Adipose tissue (tissue), 3 donors: Measurements from ENCODE around the gene ALG1. TPM values are rescaled to one million over a fixed set of nuclear protein-coding genes. Genes with fewer than 3 reads are reported as not detected.

Source experiments
- H3K27ac ChIP-seq: one replicate; pipeline ENCODE4 v1.5.1; 2013; ENCODE audit warnings: low read depth, low read length
- WGBS, 3 donors: extraction: QIAGEN DNeasy Blood & Tissue Kit; methylation state at CpG; one replicate each; pipeline ENCODE4 v1.1.7; 2013; 5-methylcytosine and 5-hydroxymethylcytosine counted together
- polyA plus RNA-seq, 3 donors: library from polyadenylated mRNA; stranded (reverse); fragments of 200-250 nt; gene quantifications; one replicate each; pipeline ENCODE4 v1.2.3, GENCODE V29; 2013
- donor health status: healthy with polysubstance abuse.
- donor health status: Bipolar disorder and iron deficiency.
- donor health status: healthy.

The ALG1 gene
- 10 to 100 TPM in 2 of 3 donors, 1 to 10 TPM in 1; 8.8 to 18.3 (median 15.7) TPM for polyA plus RNA-seq

GRCh38 chr16:5071681-5072333, at the start of gene ALG1:
ALG1 (plus strand) TSS chr16:5071843; CDS start chr16:5071850, 7 bp downstream.
- WGBS, 3 donors: 0% methylated on average over 48 to 53 of the region's 53 CpGs
- H3K27ac ChIP-seq: no peak within 1 kb of the TSS

DNA sequence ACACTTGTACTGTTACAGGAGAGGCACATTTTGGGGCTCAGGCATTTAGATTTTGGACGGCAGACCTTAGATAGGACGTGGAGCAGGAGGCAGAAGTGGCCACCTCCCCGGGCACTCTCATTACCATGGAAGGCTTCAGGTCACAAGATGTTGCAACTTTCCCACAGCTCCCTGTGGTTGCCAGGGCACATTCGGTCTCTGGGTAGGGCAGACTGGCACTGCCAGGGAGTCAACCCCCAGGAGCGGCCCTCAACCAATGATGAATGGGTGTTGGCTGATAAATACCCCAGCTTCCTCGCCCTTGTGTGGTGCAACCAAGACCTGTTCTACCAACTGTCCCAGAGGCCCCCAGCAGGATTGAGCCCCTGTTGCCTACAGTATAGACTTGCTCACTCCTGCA, 49.1 kb upstream of the ALG1 start:
- H3K27ac ChIP-seq: no peak overlapping the region
- 71 to 76% (median 73%) methylated on average over 6 of the region's 6 CpGs for WGBS, 3 donors

GRCh38 chr16:5024632-5025031, 47.0 kb upstream of the ALG1 start:
- no peak overlapping the region for H3K27ac ChIP-seq
- 24 to 66% (median 59%) methylated on average over 4 of the region's 4 CpGs for WGBS, 3 donors

DNA sequence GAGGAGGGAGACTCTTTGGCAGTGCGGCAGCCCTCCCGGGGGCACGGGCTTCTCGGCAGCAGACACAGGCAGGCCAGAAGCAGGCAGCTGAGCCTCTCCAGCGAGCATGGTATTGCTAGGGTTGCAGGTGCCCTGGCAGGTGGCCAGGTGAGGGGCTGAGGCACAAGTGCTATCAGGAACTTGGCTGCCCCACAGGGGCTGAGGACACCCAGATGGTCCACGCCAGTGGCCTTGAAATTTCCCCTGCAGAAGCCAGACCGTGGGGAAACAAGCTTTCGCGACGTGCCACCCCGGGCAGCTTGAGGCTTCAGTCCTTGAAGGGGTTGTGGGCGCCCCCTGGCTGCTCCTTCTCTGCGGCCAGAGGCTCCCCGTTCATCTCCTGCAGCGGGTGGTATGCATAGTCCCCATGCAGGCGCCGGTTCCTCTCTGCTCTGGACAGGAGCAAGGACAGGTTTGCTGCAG, 46.4 kb upstream of the ALG1 start:
- no peak overlapping the region for H3K27ac ChIP-seq
- WGBS, 3 donors: 30 to 66% (median 55%) methylated on average over 17 of the region's 17 CpGs

DNA sequence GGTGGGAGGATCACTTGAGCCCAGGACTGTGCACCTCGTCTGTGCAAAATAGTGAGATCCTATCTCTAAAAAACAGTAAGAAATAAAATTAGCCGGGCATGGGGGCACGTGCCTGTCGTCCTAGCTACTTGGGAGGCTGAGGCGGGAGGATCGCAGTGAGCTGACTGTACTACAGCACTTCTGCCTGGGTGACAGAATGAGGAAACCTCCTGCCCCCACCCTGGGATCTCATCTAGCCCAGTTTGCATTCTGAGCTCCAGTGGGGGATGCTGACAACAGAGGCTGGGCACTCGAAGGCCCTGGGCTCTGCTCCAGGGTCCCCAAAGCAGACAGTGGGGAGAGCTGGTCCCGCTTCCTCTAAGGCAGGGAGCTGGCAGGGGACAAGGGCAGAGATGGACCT, 45.0 kb upstream of the ALG1 start:
- no peak overlapping the region for H3K27ac ChIP-seq
- 90 to 93% (median 93%) methylated on average over 8 of the region's 8 CpGs for WGBS, 3 donors

DNA sequence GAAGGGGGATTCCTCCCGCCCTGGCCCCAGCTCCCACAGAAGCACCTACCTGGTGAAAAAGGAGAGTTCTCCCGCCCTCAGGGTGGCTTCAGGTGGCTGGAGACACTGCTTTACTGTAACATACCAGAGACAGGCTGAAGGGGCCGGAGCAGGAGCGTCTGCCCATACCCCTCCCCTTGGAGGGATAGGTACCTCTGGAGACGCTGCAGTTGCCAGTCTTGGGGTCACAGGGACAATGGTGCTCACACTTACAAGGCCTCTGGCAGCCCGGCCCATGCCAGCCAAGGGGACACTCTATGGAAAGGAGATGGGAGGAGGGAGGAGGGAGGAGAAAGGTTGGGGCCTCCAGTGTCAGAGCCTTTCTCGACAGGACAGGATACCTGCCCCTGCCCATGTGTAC, 44.6 kb upstream of the ALG1 start:
- 89 to 92% (median 92%) methylated on average over 7 of the region's 7 CpGs for WGBS, 3 donors
- H3K27ac ChIP-seq: no peak overlapping the region

DNA sequence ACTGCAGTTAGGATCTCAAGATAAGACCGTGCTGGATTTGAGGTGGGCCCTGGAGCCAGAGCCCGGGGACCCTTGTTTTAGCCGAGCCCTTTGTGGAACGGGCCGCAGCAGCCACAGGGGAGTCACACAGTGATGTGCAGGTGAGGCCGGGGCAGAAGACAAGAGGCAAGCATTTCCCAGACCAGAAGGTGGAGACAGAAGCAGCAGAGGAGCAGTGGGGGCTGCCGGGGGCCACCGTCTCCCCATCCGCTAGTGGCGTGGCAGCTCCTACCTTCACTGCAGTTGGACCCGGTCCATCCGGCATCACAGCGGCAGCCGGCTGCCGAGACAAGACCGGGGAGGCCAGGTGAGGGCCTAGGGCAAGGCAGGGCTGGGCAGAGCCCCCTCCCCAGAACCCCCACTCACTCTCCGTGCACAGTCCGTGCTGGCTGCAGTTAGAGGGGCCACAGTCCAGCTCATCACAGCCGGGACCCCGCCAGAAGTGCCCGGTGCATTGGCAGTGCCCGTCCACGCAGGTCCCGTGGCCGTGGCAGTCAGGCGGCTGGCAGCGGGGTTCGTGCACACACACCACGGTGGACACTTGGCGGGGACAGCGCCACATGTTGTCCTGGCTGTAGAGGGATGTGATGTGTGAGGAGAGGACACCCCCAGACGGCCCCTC, 43.9 kb upstream of the ALG1 start:
- H3K27ac ChIP-seq: no peak overlapping the region

GRCh38 chr16:5028950-5029475, 42.6 kb upstream of the ALG1 start:
- WGBS, 3 donors: 88 to 93% (median 90%) methylated on average over 18 of the region's 18 CpGs
- H3K27ac ChIP-seq: no peak overlapping the region

More for the DNA sequence above, 43.9 kb upstream of the ALG1 start:
- WGBS, 3 donors: 91 to 95% (median 95%) methylated on average over 31 to 32 of the region's 32 CpGs

DNA sequence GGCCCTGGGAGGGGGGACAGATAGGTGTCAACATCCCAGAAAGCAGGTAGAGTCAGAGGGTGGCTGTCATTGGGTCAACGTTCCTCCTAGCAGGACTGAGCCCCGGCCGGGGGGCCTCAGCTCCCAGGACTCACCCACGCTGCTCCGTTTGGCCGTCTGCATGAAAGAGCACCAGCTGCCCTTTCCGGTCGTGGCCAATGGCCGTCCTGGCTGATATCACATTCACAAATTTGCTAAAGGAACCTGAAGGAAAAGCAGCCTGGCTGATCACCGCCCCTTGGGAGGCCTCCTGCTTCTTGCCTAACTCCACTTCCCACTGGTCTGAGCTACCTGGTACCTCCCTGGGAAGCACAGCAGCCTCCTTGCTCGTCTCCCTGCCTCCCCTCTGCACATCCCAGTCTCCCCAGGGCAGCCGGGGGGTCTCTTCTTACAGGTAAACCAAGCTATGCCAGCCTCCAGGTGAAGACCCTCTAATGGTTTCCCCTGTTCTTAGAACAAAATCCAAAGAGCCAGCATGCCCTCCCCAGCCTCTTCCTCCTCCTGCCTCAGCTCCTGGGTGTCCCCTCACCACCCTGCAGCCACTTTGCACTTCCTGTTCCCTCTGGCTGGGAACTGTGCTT, 41.3 kb upstream of the ALG1 start:
- 83 to 91% (median 86%) methylated on average over 12 of the region's 12 CpGs for WGBS, 3 donors

GRCh38 chr16:5031601-5032000, 40.0 kb upstream of the ALG1 start:
- H3K27ac ChIP-seq: no peak overlapping the region
- 87 to 90% (median 88%) methylated on average over 7 of the region's 7 CpGs for WGBS, 3 donors

More for the DNA sequence above, 41.3 kb upstream of the ALG1 start:
- H3K27ac ChIP-seq: no peak overlapping the region

DNA sequence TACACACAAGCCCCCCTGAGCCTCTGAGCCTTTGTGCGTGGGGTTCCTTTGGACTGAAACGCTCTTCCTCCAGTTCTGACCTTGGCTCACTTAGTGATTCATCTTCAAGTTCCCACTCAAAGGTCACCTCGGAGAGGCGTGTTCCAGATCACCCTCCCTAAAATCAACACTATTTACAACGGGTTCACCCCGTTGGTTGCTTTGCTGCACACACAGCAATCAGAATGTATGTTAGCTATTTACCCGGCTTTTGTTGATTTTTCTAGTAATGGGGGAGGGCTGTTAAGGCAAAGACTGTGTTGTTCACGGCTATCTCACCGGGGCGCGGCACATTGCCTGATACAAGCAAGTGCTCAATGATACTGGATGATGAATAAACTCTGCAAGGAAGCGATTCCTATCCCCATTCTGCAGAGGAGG, 38.9 kb upstream of the ALG1 start:
- 19 to 45% (median 43%) methylated on average over 12 of the region's 12 CpGs for WGBS, 3 donors
- no peak overlapping the region for H3K27ac ChIP-seq

- H3K27ac ChIP-seq: no peak within 1 kb of the TSS
- WGBS, 3 donors: 0 to 1% (median 0%) methylated on average over 97 to 104 of the region's 104 CpGs
Observed at GRCh38 chr16:5033256-5034166, 38.1 kb upstream of the ALG1 start, which contains the start of gene NAGPA. NAGPA (minus strand) TSS chr16:5033935; CDS start chr16:5033914, 21 bp downstream.

GRCh38 chr16:5034167-5034523, 37.5 kb upstream of the ALG1 start:
- 15 to 19% (median 16%) methylated on average over 2 of the region's 2 CpGs for WGBS, 3 donors
- no peak overlapping the region for H3K27ac ChIP-seq

DNA sequence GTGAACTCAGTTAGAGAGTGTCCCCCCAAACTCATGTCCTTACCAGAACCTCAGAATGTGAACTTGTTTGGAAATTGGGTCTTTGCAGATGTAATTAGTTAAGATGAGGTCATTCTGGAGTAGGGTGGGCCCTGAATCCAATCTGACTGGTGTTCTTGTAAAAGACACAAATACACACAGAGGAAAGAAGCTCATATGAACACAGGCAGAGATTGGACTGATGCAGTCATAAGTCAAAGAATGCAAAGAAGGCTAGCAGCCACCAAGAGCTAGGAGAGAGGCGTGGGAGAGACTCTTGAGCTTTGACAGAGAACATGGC, 35.8 kb upstream of the ALG1 start:
- WGBS, 3 donors: 75 to 93% (median 83%) methylated on average over 1 of the region's 1 CpG
- H3K27ac ChIP-seq: no peak overlapping the region

DNA sequence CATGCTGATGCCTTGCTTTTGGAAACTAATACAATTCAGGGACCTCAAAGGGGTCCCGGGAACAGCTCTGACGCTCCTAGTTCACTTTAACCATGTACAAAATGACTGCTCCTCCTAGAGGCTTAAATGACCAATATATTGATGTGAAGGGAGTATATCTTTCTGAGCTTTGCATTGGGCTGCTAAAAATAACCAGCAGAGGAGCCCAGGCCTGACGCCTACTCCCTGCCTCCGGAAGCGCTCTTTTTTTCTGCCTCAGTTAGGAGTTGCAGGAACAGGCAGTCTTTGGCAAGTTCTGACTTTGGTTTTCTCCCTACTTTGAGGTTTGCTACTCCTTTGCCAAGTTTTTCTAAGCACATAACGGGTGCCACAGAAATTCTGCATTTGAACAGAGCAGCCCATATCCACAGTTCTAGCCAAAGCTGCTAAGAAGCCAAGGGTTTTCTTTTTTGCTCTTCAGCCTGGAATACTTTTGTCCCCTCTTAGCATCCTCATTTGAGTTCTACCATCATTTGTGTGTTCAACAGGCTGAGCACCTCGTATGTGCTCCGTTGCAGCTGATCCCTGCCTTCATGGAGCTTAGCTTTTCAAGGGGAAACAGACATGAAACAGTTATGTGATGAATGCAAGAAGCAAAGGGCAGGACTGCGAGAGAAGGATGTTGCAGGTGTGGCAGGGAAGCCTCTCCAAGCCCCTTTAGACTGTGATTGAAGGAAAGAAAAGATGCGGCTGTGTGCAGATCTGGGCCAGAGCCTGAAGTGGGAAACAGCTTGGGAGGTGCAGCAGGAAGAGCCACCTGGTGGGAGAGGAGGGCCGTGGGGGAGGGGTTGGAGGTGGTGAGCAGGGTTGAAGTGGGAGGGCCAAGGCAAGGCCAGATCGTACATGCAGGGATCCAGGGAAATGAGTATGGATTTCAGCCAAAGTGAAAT, 35.2 kb upstream of the ALG1 start:
- 37 to 63% (median 60%) methylated on average over 12 of the region's 12 CpGs for WGBS, 3 donors
- H3K27ac ChIP-seq: no peak overlapping the region

DNA sequence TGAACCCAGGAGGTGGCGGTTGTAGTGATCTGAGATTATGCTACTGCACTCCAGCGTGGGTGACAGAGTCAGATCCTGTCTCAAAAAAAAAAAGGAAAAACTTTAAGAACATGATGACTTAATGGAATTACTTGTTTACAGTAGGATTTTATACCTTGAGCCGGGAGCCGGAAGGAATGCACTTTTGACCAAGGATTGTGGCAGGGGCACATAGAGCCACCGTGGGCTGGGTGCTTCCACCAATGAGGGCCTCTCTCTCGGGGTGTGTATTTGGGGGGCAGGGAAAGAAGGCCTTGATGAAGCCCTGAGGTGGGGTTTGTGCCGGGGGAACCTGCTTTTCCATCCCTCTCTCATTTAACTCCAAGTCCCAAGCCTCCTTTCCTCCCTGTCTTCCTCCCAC, 31.2 kb upstream of the ALG1 start:
- H3K27ac ChIP-seq: no peak overlapping the region
- WGBS, 3 donors: 61 to 77% (median 66%) methylated on average over 7 of the region's 7 CpGs

DNA sequence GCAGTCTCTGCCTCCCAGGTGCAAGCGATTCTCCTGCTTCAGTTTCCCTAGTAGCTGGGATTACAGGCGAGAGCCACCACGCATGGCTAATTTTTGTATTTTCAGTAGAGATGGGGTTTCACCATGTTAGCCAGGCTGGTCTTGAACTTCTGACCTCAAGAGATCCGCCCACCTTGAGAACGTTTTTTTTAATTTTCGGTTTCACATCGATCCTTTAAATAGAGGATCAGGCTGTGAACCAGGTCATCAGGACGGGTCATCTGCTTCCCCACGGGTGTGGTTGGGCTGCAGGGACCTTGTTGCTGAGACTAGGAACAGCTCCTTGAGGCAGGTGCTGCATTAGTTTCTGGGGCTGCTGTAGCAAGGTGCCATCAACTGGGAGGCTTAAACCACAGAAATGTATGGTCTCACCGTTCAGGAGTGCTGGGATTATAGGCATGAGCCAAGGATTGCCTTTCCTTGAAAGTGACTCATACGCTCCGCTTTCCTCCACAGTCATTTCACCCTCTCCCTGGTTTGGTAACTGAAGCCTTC, 30.0 kb upstream of the ALG1 start:
- no peak overlapping the region for H3K27ac ChIP-seq
- WGBS, 3 donors: 70 to 79% (median 73%) methylated on average over 12 of the region's 12 CpGs
